H9 (cell line): ENCODE measurements around the gene JPH2. TPM values are rescaled to one million over a fixed set of nuclear protein-coding genes. Genes with fewer than 3 reads are reported as not detected.

Experiments
- DNase-seq: peaks from one replicate; pipeline ENCODE4 v3.0.0-alpha.2; 2017
- H2AFZ ChIP-seq: one replicate; pipeline ENCODE4 v1.6.1; 2013; ENCODE audit warnings: mild to moderate bottlenecking, low read length, control low read depth, moderate library complexity
- H2AK5ac ChIP-seq: 2 replicates; pipeline ENCODE4 v1.6.1; 2013; ENCODE audit warnings: low read length, control low read depth, mixed read lengths; ENCODE audit not compliant: insufficient read length
- H2BK120ac ChIP-seq: one replicate; pipeline ENCODE4 v1.6.1; 2013; ENCODE audit warnings: low read depth, mild to moderate bottlenecking, low read length, control low read depth, inconsistent platforms; ENCODE audit not compliant: poor library complexity, severe bottlenecking
- H2BK12ac ChIP-seq: 2 replicates; pipeline ENCODE4 v1.6.1; 2013; ENCODE audit warnings: low read length, control low read depth, mixed read lengths, low read depth; ENCODE audit not compliant: insufficient read length
- H2BK15ac ChIP-seq: 2 replicates; pipeline ENCODE4 v1.6.1; 2013; ENCODE audit warnings: low read depth, low read length, control low read depth
- H2BK20ac ChIP-seq: one replicate; pipeline ENCODE4 v1.6.1; 2013; ENCODE audit warnings: low read depth, mild to moderate bottlenecking, low read length, control low read depth, inconsistent platforms; ENCODE audit not compliant: poor library complexity, severe bottlenecking
- H2BK5ac ChIP-seq: 2 replicates; pipeline ENCODE4 v1.6.1; 2013; ENCODE audit warnings: low read length, control low read depth, mixed read lengths; ENCODE audit not compliant: insufficient read length
- H3K14ac ChIP-seq: 2 replicates; pipeline ENCODE4 v1.6.1; 2013; ENCODE audit warnings: low read length, control low read depth; ENCODE audit not compliant: insufficient read depth
- H3K18ac ChIP-seq: 2 replicates; pipeline ENCODE4 v1.6.1; 2013; ENCODE audit warnings: low read depth, mild to moderate bottlenecking, mixed read lengths, low read length, control low read depth; ENCODE audit not compliant: insufficient read length
- H3K23ac ChIP-seq: 2 replicates; pipeline ENCODE4 v1.6.1; 2013; ENCODE audit warnings: low read length, control low read depth, mixed read lengths, low read depth; ENCODE audit not compliant: insufficient read length
- H3K23me2 ChIP-seq: 2 replicates; pipeline ENCODE4 v1.6.1; 2013; ENCODE audit warnings: low read depth, mild to moderate bottlenecking, mixed read lengths, low read length, control low read depth; ENCODE audit not compliant: insufficient read length, poor library complexity, severe bottlenecking
- H3K27ac ChIP-seq: 2 replicates; pipeline ENCODE4 v1.5.1; 2013; ENCODE audit warnings: low read length, control low read depth, mixed read lengths, low read depth; ENCODE audit not compliant: insufficient read length
- H3K27me3 ChIP-seq: 2 replicates; pipeline ENCODE4 v1.6.1; 2013; ENCODE audit warnings: low read length, control low read depth, inconsistent platforms; ENCODE audit not compliant: insufficient read depth
- H3K4ac ChIP-seq: 2 replicates; pipeline ENCODE4 v1.6.1; 2013; ENCODE audit warnings: low read depth, mild to moderate bottlenecking, control low read depth, inconsistent platforms, low read length, moderate library complexity
- H3K4me1 ChIP-seq: 2 replicates; pipeline ENCODE4 v1.6.1; 2013; ENCODE audit warnings: low read length, control low read depth, inconsistent platforms; ENCODE audit not compliant: insufficient read depth
- H3K4me2 ChIP-seq: 2 replicates; pipeline ENCODE4 v1.6.1; 2013; ENCODE audit warnings: low read length, control low read depth, mixed read lengths; ENCODE audit not compliant: insufficient read length, insufficient read depth
- H3K56ac ChIP-seq: 2 replicates; pipeline ENCODE4 v1.6.1; 2013; ENCODE audit warnings: low read depth, mild to moderate bottlenecking, mixed read lengths, low read length, control low read depth; ENCODE audit not compliant: insufficient read length
- H3K79me1 ChIP-seq: 2 replicates; pipeline ENCODE4 v1.6.1; 2013; ENCODE audit warnings: low read depth, mild to moderate bottlenecking, moderate library complexity, low read length, control low read depth, inconsistent platforms; ENCODE audit not compliant: insufficient read depth, poor library complexity, severe bottlenecking
- H3K79me2 ChIP-seq: 2 replicates; pipeline ENCODE4 v1.6.1; 2013; ENCODE audit warnings: low read length, control low read depth, inconsistent platforms; ENCODE audit not compliant: insufficient read depth
- H3K9ac ChIP-seq: 2 replicates; pipeline ENCODE4 v1.6.1; 2013; ENCODE audit warnings: low read length, control low read depth, mixed read lengths; ENCODE audit not compliant: insufficient read length; ENCODE audit errors: extremely low read depth
- H3K9me3 ChIP-seq: one replicate; pipeline ENCODE4 v1.6.1; 2013; ENCODE audit warnings: low read depth, low read length, inconsistent platforms; ENCODE audit not compliant: control insufficient read depth
- H3T11ph ChIP-seq: one replicate; pipeline ENCODE4 v1.6.1; 2013; ENCODE audit warnings: mild to moderate bottlenecking, low read length, control low read depth, inconsistent platforms
- H4K20me1 ChIP-seq: one replicate; pipeline ENCODE4 v1.6.1; 2013; ENCODE audit not compliant: control insufficient read depth, insufficient read length, insufficient read depth
- H4K5ac ChIP-seq: 2 replicates; pipeline ENCODE4 v1.6.1; 2013; ENCODE audit warnings: low read depth, mild to moderate bottlenecking, mixed read lengths, low read length, control low read depth; ENCODE audit not compliant: insufficient read length
- H4K8ac ChIP-seq: replicated peaks from 2 replicates; pipeline ENCODE4 v1.6.1; 2013; ENCODE audit warnings: low read length, control low read depth, mixed read lengths, low read depth; ENCODE audit not compliant: insufficient read length
- H4K91ac ChIP-seq: 2 replicates; pipeline ENCODE4 v1.6.1; 2013; ENCODE audit warnings: low read depth, mild to moderate bottlenecking, moderate library complexity, mixed read lengths, low read length, control low read depth; ENCODE audit not compliant: insufficient read length
- H3K27ac Mint-ChIP-seq, 3 experiments: 2 replicates in 2 of 3; 3 replicates in 1 of 3; pipeline ENCODE4 v1.8.0; 2020 to 2021; ENCODE audit warnings: mixed read lengths in 3 of 3, mild to moderate bottlenecking in 1 of 3, moderate library complexity in 1 of 3
- H3K27me3 Mint-ChIP-seq: 2 replicates; pipeline ENCODE4 v1.8.0; 2021; ENCODE audit warnings: low read depth, mild to moderate bottlenecking, moderate library complexity, mixed read lengths
- H3K36me3 Mint-ChIP-seq, 3 experiments: 2 replicates in 2 of 3; 3 replicates in 1 of 3; pipeline ENCODE4 v1.8.0; 2020 to 2021; ENCODE audit warnings: low read depth in 3 of 3, mixed read lengths in 3 of 3; ENCODE audit not compliant: insufficient read depth in 1 of 3
- H3K4me1 Mint-ChIP-seq, 2 experiments: 2 replicates each; pipeline ENCODE4 v1.8.0; 2020; ENCODE audit warnings: mixed read lengths in 2 of 2
- H3K4me3 Mint-ChIP-seq, 2 experiments: 2 replicates in 1 of 2; 3 replicates in 1 of 2; pipeline ENCODE4 v1.8.0; 2020 to 2021; ENCODE audit warnings: mild to moderate bottlenecking in 2 of 2, mixed read lengths in 2 of 2, moderate library complexity in 1 of 2
- H3K9me3 Mint-ChIP-seq, 2 experiments: 2 replicates in 1 of 2; 3 replicates in 1 of 2; pipeline ENCODE4 v1.8.0; 2020; ENCODE audit warnings: mild to moderate bottlenecking in 2 of 2, mixed read lengths in 2 of 2, moderate library complexity in 1 of 2
- WGBS: extraction: QIAGEN DNeasy Blood & Tissue Kit; methylation state at CpG from one replicate; pipeline ENCODE4 v1.1.7; 2013; ENCODE audit warnings: missing lambda C conversion rate, low lambda C conversion rate, mixed read lengths; ENCODE audit not compliant: insufficient read length; ENCODE audit errors: extremely low coverage; 5-methylcytosine and 5-hydroxymethylcytosine counted together
- total RNA-seq: library from RNA; stranded (reverse); gene quantifications from 2 replicates; pipeline ENCODE4 v1.2.1, GENCODE V29; 2021
- TF ChIP-seq, protein P1 (sequence below): fragments of 200-600 bp; sonication (generic); conservative IDR thresholded peaks from 3 replicates; pipeline ENCODE4 v1.8.0; 2021; ENCODE audit warnings: antibody characterized with exemption, mild to moderate bottlenecking

Gene JPH2
- total RNA-seq, 1 experiment from 2014 or later, result 0.31 TPM

DNA sequence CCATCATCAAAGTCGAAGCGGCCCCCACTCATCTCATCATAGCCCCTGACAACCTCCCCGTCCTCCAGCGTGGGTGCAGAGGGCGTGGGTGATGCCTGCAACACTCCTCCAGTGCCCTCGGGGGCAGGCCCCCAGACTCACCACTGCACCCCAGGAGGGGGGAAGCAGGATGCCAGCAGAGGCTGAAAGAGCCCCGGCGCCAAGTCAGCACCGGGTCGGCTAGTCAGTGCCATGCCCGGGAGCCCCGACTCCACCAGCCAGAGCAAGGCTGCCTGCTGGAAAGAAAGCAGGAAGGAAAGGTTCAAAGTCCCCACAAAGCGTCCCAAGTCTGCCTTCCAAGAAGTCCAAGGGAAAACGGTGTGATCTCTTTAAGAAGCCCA, 324 bp downstream of the JPH2 start:
- Histone ChIP-seq H3K14ac (peak overlapping the region; percentile 60), H3K79me2 (no peaks in the 10 kb centered on the region), H4K8ac (no peak overlapping the region), H3K18ac (no peak overlapping the region), H2AFZ (no peak overlapping the region), H3K23ac (no peak overlapping the region), H3T11ph (no peak overlapping the region), H2AK5ac (no peak overlapping the region), H4K20me1 (no peaks in the 10 kb centered on the region), H2BK15ac (no peak overlapping the region), H2BK120ac (no peak overlapping the region), H2BK5ac (no peak overlapping the region), H3K9ac (peak overlapping the region; percentile 2), H3K4ac (no peak overlapping the region), H4K91ac (no peak overlapping the region), H3K23me2 (peaks cover 8% of the 10 kb centered on the region), H3K79me1 (no peaks in the 10 kb centered on the region), H2BK12ac (no peak overlapping the region), H3K9me3 (no peaks in the 10 kb centered on the region), H3K4me2 (peak overlapping the region; percentile 35), H4K5ac (no peak overlapping the region), H2BK20ac (no peak overlapping the region), H3K56ac (no peak overlapping the region), H3K27ac (no peak overlapping the region), H3K27me3 (no peaks in the 10 kb centered on the region), H3K4me1 (peaks cover under 1% of the 10 kb centered on the region; the same call in 1 of the 2 replicates)
- WGBS, result no CpG with 5 or more reads among the region's 14 CpGs
- H3K27ac Mint-ChIP-seq, result no peak overlapping the region
- no peaks in the 10 kb centered on the region for H3K36me3 Mint-ChIP-seq
- DNase-seq, result no peak
- H3K9me3 Mint-ChIP-seq, result no peaks in the 10 kb centered on the region
- peaks cover 12% of the 10 kb centered on the region for H3K27me3 Mint-ChIP-seq
- H3K4me1 Mint-ChIP-seq, result peaks cover 9 to 17% of the 10 kb centered on the region in 2 experiments
- TF ChIP-seq, protein P1, sequence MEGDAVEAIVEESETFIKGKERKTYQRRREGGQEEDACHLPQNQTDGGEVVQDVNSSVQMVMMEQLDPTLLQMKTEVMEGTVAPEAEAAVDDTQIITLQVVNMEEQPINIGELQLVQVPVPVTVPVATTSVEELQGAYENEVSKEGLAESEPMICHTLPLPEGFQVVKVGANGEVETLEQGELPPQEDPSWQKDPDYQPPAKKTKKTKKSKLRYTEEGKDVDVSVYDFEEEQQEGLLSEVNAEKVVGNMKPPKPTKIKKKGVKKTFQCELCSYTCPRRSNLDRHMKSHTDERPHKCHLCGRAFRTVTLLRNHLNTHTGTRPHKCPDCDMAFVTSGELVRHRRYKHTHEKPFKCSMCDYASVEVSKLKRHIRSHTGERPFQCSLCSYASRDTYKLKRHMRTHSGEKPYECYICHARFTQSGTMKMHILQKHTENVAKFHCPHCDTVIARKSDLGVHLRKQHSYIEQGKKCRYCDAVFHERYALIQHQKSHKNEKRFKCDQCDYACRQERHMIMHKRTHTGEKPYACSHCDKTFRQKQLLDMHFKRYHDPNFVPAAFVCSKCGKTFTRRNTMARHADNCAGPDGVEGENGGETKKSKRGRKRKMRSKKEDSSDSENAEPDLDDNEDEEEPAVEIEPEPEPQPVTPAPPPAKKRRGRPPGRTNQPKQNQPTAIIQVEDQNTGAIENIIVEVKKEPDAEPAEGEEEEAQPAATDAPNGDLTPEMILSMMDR, result no peak
- peak overlapping the region; percentile 61 to 73 for H3K4me3 Mint-ChIP-seq
